NOMO-1 treated with dmso at 0.1 percent for 144 hours (cell line): ENCODE results near the gene GPC4.

Experiments
- DNase-seq: peaks from one replicate; lab custom pipeline; 2025; ENCODE audit not compliant: unreplicated experiment; lab: John Stamatoyannopoulos, UW

GPC4 gene

DNA sequence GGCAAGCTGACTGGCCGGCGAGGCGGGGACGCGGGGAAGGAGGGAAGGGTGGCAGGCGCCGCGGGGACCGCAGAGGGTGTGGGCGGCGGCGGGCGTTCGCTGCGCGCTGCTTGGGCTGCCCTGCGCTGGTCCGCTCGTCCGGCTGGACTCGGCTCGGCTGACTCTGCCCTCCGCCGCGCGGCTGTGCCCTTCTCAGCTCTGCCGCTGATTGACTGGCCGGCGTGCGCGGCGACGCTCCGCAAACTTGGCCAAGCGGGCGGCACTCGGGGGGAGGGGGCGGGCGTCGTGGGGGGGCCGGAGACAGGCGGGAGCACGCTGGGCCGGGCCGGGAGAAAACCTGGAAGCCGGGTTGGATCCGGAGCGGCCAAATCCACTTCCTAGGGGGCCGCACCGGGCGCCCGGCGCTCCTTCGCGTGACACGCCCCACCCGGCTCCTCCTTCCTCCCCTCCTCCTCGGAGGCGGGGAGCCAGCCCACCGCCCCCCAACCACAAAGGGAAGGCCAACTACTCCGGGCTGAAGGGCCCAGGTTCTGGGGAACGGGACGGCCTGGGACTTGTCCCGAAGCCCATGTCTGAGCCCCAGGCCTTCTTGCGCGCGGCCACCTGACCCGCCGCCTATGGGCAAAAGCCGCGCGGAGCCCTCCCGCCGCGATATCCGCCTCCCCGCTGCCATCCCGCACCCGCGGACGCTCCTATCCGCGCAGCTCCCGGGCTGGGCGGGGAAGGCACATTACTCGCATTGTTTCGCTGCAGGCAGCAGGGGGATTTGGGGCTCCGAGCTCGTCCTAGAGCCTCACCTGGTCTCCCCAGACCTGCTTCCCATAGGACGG is at the start of gene GPC4:
Gene GPC4 (minus strand): TSS at position 214 of the 830 bp plus-strand sequence. CDS start 524 bp downstream, outside the sequence.
- no peak for DNase-seq

DNA sequence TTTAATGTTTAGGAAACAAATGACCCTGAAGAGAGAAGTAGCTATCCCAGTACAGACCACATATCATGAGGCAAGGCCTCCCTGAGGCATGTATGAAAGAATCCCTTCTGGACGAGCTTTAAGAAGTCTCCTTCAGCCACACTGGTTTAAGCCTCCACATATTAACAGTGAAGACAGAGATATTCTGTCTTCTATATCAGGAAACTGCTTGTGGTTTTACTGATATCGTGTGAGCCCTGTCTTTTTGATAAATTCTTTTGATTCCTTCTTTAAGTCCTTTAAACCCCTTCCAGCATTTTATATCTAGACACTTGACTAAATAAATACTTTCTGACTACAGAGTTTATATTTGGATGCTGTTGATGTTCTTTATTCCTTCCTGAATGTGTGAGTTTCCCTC is 45.9 kb upstream of the GPC4 start:
- DNase-seq, result no peak

DNA sequence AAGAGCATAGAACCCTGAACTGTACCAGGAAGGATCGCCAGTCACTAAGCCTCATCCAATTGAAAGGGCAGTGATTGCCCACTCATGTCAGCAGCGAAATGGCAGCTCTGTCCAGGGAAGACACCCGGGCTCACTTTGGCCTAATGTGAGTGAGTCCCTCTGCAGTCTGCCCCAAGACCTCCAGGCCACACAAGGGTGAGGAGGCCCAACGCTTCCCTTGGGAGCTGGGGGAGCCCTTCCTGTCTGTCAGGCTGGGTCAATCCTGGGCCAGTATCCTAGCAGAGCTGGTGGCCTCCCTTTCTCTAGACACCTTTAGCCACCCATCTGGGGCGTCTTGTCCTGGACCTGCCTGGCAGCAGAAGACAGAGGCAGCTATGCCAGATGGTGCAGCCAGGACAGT is 39.6 kb upstream of the GPC4 start:
- DNase-seq, result no peak

DNA sequence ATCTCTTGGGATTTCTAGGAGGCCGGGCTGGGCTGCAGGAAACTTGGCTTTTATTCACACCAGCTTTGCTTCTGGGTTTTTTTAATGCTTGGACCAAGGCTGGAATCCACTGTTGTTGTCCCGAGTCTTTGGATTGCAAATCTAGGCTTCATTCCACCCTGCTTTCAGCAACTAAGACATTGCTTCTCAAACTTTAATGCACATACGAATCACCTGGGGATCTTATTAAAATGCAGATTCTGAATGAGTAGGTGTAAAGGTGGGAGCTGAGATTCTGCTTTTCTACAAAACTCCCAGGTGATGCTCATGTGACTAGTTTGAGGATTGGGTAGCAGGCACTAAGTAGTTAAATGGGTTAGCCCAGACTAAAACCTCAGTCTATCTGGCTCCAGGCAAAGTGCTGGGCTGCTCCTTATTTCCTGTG is 39.2 kb upstream of the GPC4 start:
- no peak for DNase-seq

DNA sequence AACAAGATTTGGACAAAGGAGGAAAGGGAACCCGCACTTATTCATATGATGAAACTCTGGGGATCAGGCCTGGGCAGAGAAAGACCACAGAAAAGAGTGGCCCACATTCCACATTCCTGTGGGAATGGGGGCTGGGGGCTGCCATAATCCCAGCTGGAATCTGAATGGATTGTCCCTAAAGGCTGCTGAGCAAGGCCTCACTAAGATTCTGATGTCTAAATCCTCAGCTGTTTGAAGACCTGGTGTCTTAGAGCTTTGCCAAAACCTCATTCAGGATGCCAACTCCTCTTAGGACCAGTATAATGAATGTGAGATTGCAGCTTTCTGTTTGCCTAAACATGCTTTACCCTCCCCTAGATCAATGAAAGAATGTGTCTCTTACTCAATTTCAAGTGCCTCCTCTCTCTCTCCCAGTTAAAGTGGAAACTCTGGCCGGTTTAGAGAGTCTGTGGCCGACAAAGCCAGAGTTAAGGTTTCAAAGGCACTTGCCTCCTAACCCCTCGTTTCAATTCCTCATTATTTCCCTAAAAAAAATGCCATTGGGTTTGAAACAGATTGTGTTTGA is 33.3 kb upstream of the GPC4 start:
- no peak for DNase-seq

DNA sequence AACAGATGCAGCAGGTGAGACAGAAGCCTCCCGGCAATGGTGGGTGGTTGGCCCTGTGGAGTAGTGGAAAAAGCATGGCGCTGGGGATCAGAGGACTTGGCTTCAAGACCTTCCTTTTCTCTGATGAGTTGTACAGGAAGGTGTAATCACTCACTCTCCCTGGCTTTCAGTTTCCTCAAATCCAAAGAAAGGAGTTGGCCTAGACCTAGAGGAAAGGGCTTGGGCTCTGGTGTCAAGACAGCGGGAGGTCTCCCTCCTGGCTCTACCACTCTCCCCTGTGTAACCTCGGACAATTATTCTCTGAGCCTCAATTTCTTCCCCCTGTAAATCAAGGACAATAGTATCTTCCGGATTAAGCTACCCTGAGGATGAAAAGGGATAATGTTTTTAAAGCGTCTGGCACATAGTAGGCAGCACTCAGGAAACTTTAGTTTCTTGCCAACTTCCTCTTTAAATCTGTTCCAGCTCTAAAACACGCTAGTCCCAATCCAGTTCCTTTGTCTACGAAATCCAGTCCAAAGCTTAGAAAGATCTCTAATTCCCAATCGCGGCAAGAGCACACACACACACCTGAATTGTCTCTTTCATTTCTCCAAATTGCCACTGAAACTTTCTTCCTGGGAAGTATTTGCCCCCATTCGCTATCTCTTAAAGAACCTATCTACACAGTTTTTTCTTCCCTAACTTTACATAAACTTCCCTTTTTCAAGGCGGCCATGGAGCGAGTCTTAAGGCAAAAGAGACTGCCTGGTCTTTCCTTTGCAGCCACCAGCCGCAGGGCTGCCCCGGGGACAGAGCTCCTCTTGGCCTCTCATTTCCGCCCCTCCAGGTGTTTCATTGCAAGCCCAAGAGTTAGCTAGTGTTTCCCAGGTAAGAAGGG is 29.9 kb upstream of the GPC4 start:
- peak; percentile 19 for DNase-seq

DNA sequence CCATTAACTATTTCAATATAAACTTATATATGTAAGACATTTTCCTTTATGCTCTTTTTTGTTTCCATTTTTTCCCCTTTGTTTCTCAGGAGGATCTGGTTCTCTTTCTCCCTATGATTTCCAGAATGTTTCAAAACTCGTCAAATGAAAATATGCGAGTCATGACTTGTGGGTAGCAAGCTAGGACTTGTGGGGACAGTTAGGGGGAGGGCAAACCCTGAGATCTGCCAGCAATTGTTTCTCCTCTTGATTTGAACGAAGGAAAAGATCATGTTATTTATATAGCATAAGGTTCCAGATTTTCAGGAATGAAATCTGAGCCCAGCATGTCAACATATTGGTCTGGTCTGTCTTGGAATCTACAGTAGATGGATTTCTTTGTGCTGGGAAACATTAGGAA is 28.9 kb upstream of the GPC4 start:
- no peak for DNase-seq

DNA sequence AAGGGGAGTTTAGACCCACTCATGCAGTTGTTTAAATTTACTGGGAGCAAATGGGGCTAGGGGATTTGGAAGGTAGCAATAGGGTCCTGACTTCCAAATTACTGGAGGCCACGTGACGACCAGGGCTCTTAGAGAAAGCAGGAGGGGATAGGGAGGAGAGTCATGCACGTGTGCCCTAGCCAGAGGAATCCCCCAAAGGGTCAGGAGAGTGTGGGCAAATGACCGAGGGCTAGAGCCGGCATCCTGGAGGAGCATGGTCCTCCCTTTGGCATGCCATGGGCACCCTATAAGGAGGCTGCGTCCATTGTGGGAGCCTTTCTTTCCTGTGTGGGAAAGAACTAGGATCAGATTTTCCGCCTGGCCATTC is 25.5 kb upstream of the GPC4 start:
- no peak for DNase-seq

DNA sequence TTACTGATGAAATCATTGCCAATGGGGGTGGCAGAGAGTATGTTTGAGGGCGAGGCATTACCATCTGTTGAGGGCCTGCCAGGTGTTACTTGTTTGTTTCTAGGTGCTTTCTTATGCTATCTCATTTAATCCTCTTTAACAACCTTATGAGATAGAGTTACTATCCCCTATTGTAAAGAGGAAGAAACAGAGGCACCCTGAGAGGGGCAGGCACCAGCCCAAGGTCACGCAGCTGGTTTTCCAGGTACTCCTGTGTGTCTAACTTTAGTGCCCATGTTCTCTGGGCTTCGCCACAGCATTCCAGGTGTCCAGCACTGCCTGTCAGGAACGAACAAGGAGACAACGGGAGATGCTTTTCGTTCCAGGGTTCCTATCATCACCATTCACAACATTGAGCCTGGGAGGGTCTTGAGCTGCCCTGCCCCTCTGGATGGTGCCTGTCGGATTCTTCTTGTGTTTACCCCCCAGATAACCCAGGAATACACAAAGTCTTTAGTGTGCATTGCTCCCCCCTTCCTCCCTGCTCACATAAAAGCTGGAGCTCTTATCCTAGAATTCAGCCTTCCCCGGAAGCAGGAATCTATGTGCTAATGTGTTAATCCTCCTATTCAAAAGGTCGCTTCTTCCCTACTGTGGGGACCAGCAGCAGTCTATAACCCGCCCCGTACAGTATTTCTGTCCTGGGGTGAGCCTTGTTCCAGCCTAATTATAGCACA is 24.9 kb upstream of the GPC4 start:
- DNase-seq, result no peak

DNA sequence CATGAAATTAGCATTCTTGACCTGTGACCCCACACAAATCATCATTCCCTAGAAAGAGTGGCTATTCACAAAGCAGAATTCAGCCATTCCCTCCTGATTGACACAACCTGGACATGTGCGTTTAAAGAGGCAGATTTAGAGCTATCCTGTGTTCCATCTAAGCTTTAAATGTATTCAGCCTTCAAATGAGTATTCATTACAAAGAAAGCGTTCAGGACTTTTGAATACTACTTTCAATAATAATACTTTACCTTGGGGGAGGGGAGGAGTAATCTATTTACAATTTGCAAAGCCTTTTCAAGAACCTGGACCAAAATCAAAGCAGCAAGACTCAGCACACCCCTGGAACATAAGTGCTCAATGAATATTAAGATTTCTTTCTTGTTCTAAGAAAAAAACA is 22.5 kb upstream of the GPC4 start:
- no peak for DNase-seq

DNA sequence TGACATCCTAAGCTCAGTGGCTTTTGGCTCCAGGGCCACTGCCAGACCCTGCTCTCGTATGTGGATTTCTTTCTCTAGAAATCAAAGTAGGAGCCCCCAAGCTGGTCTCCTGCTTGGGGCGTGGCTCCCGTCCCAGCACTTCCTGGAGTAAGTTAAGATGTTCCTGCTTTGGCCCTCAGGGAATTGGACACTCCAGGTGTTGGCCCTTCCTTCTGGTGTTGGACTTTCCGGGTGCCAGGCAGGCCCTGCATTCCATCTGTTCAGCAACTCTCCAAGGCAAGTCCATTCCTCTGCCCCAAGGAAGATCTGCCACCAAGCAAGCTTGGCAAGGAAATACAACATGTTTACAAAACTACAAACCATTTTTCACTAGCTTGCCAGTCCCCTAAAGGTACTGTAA is 22.1 kb upstream of the GPC4 start:
- no peak for DNase-seq

DNA sequence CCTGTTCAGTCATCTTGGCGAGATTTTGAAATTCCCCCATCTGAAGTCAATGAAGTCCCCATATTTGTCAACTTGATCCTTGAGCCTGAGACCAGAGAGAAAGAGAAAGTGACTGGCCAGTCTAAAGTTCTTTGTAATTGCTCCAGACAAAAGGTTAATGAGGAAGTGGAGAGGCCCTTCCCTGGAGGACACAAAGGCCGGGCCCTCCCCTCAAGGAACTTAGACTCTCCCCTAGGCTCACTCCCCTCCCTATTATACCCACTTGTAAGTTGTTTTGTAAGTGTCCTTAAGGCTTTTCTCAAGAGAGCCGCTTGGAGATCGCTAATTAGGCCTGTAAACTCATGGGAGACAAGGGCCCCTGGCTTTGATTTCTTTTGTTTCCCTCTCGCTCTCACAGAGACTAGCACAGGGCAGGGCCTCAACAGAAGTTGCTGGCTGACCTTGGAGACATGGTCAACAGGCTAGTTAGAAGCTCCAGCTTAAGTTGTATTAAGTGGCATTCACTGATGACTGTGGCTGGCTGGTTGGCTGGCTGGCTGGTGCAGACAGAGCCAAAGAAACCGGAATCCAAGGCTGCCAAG is 20.3 kb upstream of the GPC4 start:
- DNase-seq, result no peak

DNA sequence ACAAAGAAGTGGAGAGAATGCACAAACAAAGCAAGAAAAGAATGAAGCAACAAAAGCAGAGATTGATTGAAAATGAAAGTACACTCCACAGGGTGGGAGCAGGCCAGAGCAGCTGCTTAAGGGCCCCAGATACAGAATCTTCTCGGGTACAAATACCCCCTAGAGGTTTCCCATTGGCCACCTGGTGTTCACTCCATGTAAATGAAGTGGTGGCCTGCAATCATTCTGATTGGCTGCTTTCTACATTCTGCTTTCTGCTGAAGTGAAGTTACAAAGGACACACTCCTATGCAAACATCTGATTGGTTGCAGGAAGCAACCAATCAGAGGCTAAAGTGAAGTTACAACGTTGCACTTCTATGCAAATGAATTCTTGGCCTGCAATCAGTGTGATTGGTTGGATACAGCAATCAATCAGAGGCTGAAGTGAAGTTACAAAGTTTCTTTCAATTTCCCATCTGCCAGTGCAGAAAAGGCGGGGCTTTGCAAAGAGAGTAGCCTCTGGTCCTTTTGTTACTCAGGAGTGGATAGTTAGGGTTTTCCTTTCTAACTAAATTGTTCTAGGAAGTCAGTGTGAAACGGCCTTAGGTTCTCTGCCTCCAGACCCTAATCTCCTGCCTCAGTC is 19.0 kb upstream of the GPC4 start:
- no peak for DNase-seq

DNA sequence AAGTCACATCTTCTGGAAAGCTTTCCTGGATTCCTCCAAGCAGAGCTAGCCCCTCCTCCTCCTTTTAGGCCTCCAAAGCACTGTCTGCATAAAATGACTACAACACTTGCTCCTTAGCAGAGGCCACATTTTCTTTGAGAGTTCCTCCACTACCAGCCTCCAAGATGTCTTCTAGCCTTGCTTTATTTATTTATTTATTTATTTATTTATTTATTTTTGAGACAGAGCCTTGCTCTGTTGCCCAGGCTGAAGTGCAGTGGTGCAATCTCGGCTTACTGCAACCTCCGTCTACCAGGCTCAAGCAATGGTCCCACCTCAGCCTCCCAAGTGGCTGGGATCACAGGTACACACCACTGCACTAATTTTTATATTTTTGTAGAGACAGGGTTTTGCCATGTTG is 4.6 kb upstream of the GPC4 start:
- DNase-seq, result no peak

DNA sequence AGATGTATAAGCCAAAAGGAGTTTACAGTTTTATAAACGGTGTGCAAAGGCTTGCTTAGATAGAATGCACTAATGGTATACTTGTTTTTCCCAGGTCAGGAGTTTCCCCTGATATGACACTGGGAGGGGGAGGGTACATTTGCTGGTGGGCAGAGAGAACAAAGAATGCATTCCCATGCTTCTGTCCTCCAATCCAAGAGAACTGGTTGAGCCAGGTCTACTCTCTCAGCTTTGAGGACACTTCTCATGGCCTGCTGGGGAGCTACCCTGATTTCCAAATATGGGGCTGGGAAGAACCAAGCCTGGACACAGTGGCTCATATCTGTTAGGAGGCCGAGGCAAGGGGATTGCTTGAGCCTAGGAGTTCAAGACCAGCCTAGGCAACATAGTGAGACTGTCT is 3.3 kb upstream of the GPC4 start:
- DNase-seq, result no peak

DNA sequence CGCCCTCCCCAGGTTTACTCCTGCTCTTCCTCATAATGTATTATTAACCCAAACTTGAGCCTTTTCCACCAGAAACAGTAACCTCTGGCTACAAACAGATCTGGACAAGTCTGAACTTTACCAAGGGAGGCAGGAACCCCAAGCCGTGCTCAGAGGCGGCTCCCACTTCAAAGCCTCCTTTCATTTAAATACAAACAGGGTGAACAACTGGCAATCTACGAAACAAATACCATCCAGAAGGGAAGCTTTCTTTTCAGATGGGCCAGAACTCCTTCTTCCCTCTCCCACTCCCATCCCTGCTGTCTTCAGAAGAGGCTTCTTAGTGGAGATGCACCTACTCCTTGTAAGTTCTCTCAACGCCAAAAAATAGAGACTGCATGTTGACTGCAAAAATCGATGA is 2.1 kb upstream of the GPC4 start:
- DNase-seq, result no peak

DNA sequence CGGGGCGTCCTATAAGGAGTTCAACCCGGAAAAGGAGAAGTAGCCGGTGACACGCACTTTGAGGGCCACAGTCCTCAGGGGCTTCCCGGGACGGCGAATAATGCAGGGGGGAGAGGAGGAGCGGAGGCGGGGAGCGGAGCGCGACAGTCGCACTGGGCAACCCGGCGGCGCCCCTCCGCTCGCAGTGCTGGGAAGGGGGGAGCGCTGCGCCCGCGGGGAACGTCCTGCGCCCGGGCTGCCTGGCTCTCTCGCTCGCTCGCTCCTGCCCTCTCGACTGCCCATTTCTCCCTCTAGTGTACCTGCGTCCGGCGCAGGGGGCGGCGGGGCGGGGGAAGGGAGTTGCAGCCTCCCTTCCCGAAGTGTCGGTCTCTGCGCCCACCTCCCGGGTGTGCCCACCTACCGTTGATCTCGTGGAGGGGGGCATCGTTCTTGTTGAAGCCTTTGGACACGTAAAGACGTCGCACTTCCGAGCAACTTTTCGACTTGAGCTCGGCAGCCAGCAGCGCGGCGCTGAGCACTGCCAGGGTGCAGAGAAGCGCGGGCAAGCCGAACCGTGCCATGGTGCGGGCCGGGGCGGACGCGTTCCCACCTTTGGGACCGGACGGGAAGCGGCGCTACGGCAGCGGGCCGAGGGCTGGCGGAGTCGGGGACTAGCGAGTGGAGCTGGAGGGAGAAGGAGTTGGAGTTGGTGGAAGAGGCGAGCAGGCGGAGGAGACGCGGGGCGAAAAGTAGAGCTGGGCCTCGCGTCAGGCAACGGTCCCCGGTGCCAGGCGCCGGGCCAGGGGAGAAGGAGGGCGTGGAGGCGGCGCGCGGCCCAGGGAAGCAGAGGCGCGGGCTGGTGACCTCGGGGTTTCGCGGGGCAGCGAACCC is 648 bp downstream of the GPC4 start:
- DNase-seq, result peak; percentile 22

DNA sequence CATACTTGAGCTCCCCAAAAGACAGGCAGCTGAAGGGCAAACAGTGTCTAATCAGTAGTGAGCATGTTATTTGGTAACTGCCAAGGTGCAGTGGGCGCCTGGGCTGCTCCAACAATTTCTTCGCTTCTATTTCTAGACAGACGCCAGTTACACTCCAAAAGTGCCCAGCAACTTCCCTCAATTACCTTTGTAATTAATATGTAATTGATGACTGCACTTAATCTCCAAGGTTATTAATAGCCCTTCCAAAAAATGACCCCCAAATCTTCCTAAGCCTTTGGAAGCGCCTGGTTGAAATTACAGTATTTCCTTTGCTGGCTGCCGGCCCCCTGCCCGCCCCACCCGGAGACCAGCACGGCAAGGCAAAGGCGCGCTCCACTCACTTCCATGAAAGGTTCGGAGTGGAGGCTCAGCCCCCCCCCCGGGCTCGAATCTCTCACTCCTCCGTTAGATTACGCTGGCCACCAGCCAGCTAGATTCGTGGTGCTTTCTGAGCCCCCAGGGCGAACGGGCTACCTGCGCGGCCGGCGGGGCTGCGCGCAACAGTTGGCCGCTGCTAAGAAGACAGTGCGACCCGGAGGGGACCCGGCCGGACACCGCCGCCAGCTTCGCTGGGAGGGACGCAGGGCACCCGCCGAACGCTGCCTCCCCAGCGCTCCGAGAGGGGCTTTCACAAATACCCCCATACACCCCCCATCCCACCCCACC is 1.9 kb downstream of the GPC4 start:
- no peak for DNase-seq

DNA sequence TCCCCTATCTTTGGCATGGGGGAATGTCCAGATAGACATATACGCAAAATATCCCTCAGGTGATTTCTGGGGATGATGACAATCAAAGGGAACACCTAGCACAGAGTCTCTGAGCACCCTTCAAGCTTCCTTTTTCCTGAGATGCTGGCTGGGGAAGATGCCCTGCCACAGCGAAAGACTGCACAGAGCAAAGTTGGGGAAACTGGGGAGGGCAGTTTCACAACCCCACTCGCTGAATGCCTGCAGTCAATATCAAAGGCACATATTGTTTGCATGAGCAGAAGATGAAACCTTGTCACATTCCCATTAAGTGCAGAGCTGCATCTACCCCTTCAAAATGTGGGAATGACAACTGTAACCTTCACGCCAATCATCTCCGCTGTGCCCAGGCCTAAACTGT is 2.6 kb downstream of the GPC4 start:
- DNase-seq, result no peak
